ENCODE results near the gene ATRNL1. TPM values are rescaled to one million over a fixed set of nuclear protein-coding genes. Genes with fewer than 3 reads are reported as not detected.

ATRNL1 gene
- total RNA-seq, 2 experiments from 2014 or later: not detected

DNA sequence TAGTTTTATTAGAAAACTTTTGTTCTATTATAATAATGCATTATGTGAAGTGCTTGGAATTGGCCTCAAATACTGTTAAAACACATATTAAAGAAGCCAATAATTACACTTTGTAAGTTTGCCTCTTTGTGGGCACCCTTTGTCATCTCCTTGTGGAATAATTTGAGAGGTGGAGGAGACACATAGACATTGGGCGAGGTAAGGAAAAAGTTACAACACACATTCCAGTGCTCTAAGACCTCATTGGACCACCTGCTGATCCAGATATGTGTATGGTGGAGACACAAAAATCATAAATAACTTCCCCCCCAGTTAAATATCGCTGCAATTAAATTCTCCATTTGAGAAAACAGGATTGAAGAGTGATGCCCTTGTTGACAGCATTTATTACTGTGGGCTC, 668.0 kb downstream of the ATRNL1 start:
- no TSS peak for BruUV-seq (replicated peaks)
- H3K4me1 ChIP-seq (ENCODE audit: insufficient read depth, low read length, poor library complexity, severe bottlenecking): no peaks in the 10 kb centered on the region
- H3K9me2 ChIP-seq (ENCODE audit: insufficient read depth, low read length): no peaks in the 10 kb centered on the region
- intact Hi-C loops (cut with micrococcal nuclease; ENCODE audit: unreplicated experiment): no loop called here
- ChIA-PET POLR2A (interaction anchor here (0.7 kb wide), 1 partner anchor 1557 kb away, joined by 3 read pairs; no protein-coding TSS in a partner anchor), CTCF (ENCODE audit: unreplicated experiment) (no interaction called here)
- H3K9me3 ChIP-seq (ENCODE audit: low read length): no peaks in the 10 kb centered on the region
- no peak for TF ChIP-seq EZH2phosphoT487 (IDR thresholded peaks at IDR 0.05; ENCODE audit: borderline replicate concordance, low read depth, low read length)
- no peaks in the 10 kb centered on the region for H3K79me2 ChIP-seq (ENCODE audit: insufficient read depth, low read depth, low read length)
- no peak overlapping the region for H3K4me3 ChIP-seq (ENCODE audit: low read depth, low read length, poor library complexity, severe bottlenecking)
- H2AFZ ChIP-seq (ENCODE audit: low read length): no peak overlapping the region
- no peak overlapping the region for H3K4me2 ChIP-seq (ENCODE audit: low read length)
- no peaks in the 10 kb centered on the region for H3K36me3 ChIP-seq (ENCODE audit: insufficient read depth, low read length)
- no peak overlapping the region for H3K27ac ChIP-seq (ENCODE audit: low read depth, low read length, poor library complexity, severe bottlenecking)
- DNase-seq (ENCODE audit: low spot score): no peak
- no peaks in the 10 kb centered on the region for H4K20me1 ChIP-seq (ENCODE audit: insufficient read depth, low read length)

DNA sequence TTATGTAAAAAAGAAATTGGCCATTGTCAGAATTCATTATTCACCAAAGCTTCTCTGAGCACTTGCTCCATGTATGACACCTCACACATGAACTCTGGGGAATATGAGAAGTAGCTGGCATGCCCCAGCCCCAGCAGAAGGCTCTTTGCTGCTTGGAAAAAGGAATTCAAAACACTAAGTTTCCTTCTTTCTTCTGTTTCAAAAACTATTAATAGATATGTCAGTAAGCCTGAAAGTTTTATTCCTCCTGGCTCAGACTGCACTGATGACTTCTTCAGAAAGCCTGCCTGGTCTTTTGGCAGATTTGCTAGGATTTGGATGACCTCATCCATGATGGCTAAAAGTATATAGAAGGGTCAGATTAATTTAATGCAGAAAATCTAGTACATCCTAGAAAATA, 668.9 kb downstream of the ATRNL1 start:
- no peak overlapping the region for H2AFZ ChIP-seq (ENCODE audit: low read length)
- ChIA-PET POLR2A (no interaction called here), CTCF (ENCODE audit: unreplicated experiment) (no interaction called here)
- H3K9me2 ChIP-seq (ENCODE audit: insufficient read depth, low read length): no peaks in the 10 kb centered on the region
- H4K20me1 ChIP-seq (ENCODE audit: insufficient read depth, low read length): no peaks in the 10 kb centered on the region
- DNase-seq (ENCODE audit: low spot score): no peak
- intact Hi-C loops (cut with micrococcal nuclease; ENCODE audit: unreplicated experiment): no loop called here
- no peak overlapping the region for H3K4me3 ChIP-seq (ENCODE audit: low read depth, low read length, poor library complexity, severe bottlenecking)
- no peak overlapping the region for H3K4me2 ChIP-seq (ENCODE audit: low read length)
- no TSS peak for BruUV-seq (replicated peaks)
- H3K36me3 ChIP-seq (ENCODE audit: insufficient read depth, low read length): no peaks in the 10 kb centered on the region
- H3K4me1 ChIP-seq (ENCODE audit: insufficient read depth, low read length, poor library complexity, severe bottlenecking): no peaks in the 10 kb centered on the region
- no peaks in the 10 kb centered on the region for H3K9me3 ChIP-seq (ENCODE audit: low read length)
- H3K79me2 ChIP-seq (ENCODE audit: insufficient read depth, low read depth, low read length): no peaks in the 10 kb centered on the region
- H3K27ac ChIP-seq (ENCODE audit: low read depth, low read length, poor library complexity, severe bottlenecking): no peak overlapping the region
- no peak for TF ChIP-seq EZH2phosphoT487 (IDR thresholded peaks at IDR 0.05; ENCODE audit: borderline replicate concordance, low read depth, low read length)
- TF ChIP-seq, protein P1, sequence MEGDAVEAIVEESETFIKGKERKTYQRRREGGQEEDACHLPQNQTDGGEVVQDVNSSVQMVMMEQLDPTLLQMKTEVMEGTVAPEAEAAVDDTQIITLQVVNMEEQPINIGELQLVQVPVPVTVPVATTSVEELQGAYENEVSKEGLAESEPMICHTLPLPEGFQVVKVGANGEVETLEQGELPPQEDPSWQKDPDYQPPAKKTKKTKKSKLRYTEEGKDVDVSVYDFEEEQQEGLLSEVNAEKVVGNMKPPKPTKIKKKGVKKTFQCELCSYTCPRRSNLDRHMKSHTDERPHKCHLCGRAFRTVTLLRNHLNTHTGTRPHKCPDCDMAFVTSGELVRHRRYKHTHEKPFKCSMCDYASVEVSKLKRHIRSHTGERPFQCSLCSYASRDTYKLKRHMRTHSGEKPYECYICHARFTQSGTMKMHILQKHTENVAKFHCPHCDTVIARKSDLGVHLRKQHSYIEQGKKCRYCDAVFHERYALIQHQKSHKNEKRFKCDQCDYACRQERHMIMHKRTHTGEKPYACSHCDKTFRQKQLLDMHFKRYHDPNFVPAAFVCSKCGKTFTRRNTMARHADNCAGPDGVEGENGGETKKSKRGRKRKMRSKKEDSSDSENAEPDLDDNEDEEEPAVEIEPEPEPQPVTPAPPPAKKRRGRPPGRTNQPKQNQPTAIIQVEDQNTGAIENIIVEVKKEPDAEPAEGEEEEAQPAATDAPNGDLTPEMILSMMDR (conservative IDR thresholded peaks at IDR 0.05; ENCODE audit: low read length): no peak

DNA sequence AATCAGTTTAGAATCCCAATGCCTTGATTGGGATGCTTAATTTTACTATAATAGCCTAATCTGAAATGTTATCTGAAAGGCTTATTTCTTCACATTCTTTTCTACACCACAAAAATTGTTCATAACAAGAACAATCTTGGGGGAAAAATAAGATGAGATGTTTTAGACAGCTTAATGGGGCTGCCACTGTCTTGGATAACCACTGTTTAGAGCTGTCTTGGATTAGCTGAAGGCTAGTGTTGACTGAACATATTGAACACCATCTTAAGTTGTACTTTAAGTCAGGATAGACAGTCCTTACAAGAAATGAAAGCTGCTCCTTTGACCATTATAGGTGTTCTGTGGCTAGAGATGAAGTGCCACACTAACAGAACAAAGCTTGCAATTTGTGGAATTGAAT, 678.6 kb downstream of the ATRNL1 start:
- Histone ChIP-seq H3K4me1 (ENCODE audit: insufficient read depth, low read length, poor library complexity, severe bottlenecking) (no peaks in the 10 kb centered on the region), H3K27ac (ENCODE audit: low read depth, low read length, poor library complexity, severe bottlenecking) (no peak overlapping the region), H3K9me3 (ENCODE audit: low read length) (no peaks in the 10 kb centered on the region), H3K79me2 (ENCODE audit: insufficient read depth, low read depth, low read length) (no peaks in the 10 kb centered on the region), H3K36me3 (ENCODE audit: insufficient read depth, low read length) (no peaks in the 10 kb centered on the region), H3K9me2 (ENCODE audit: insufficient read depth, low read length) (no peaks in the 10 kb centered on the region), H3K4me3 (ENCODE audit: low read depth, low read length, poor library complexity, severe bottlenecking) (no peak overlapping the region), H2AFZ (ENCODE audit: low read length) (no peak overlapping the region), H4K20me1 (ENCODE audit: insufficient read depth, low read length) (no peaks in the 10 kb centered on the region), H3K4me2 (ENCODE audit: low read length) (no peak overlapping the region)
- TF ChIP-seq, protein P1 (conservative IDR thresholded peaks at IDR 0.05; ENCODE audit: low read length): no peak
- no peak for TF ChIP-seq EZH2phosphoT487 (IDR thresholded peaks at IDR 0.05; ENCODE audit: borderline replicate concordance, low read depth, low read length)
- POLR2A ChIA-PET: interaction anchor here (0.6 kb wide), 1 partner anchor 147 kb away, joined by 3 read pairs; no protein-coding TSS in a partner anchor
- intact Hi-C loops (cut with micrococcal nuclease; ENCODE audit: unreplicated experiment): no loop called here
- no TSS peak for BruUV-seq (replicated peaks)
- CTCF ChIA-PET (ENCODE audit: unreplicated experiment): no interaction called here
- no peak for DNase-seq (ENCODE audit: low spot score)
